ENCODE measurements around the gene ING3.

- TF ChIP-seq CTCF (conservative IDR thresholded peaks at IDR 0.05; ENCODE audit: low read length) (no peak), EZH2phosphoT487 (IDR thresholded peaks at IDR 0.05; ENCODE audit: borderline replicate concordance, low read depth, low read length) (no peak)
Observed at GRCh38 chr7:120924837-120925236, 25.7 kb upstream of the ING3 start.

Measured in OCI-LY7 (cell line).